IMR-90 (cell line): Measurements from ENCODE around the gene SRRD. TPM values are rescaled to one million over a fixed set of nuclear protein-coding genes. Genes with fewer than 3 reads are reported as not detected.

Experiments
- ATAC-seq: fragments of 200-7000 bp; cut with Tn5 transposase; 2 replicates; pipeline ENCODE4 v1.9.1; 2020; ENCODE audit warnings: low read depth, mild to moderate bottlenecking, moderate library complexity
- BruUV-seq: library from RNA; stranded (reverse); fragments of 400-500 nt; replicated peaks from 2 replicates; lab custom pipeline; 2021; lab: Mats Ljungman, UMichigan
- CTCF ChIA-PET: fragments of 300-600 bp; formaldehyde crosslinking; extraction: SDS; loops from one replicate; lab custom pipeline; 2021; ENCODE audit warnings: antibody characterized with exemption; lab: Yijun Ruan, JAX
- POLR2A ChIA-PET: fragments of 300-600 bp; sonication (Branson Sonifier 250); formaldehyde crosslinking; loops from one replicate; lab custom pipeline; 2022; ENCODE audit warnings: antibody characterized with exemption; ENCODE audit not compliant: unreplicated experiment; lab: Charles Lee
- DNase-seq: peaks from one replicate; pipeline ENCODE4 v3.0.0; 2013
- H2AFZ ChIP-seq: replicated peaks from 2 replicates; pipeline ENCODE3; 2013; ENCODE audit warnings: low read length, mild to moderate bottlenecking; ENCODE audit not compliant: poor library complexity
- H2AK5ac ChIP-seq: 2 replicates; pipeline ENCODE4 v1.6.1; 2013; ENCODE audit warnings: low read depth, low read length, inconsistent platforms
- H2AK9ac ChIP-seq: replicated peaks from 2 replicates; pipeline ENCODE3; 2013; ENCODE audit warnings: mild to moderate bottlenecking, low read depth, low read length, moderate library complexity; ENCODE audit not compliant: poor library complexity
- H2BK120ac ChIP-seq: 2 replicates; pipeline ENCODE4 v1.6.1; 2013; ENCODE audit warnings: low read depth, low read length, inconsistent platforms
- H2BK15ac ChIP-seq: 3 replicates; pipeline ENCODE4 v1.6.1; 2013; ENCODE audit warnings: low read depth, low read length, inconsistent platforms
- H2BK20ac ChIP-seq: 2 replicates; pipeline ENCODE4 v1.6.1; 2013; ENCODE audit warnings: low read depth, mild to moderate bottlenecking, inconsistent platforms, low read length, moderate library complexity
- H2BK5ac ChIP-seq: 2 replicates; pipeline ENCODE4 v1.6.1; 2013; ENCODE audit warnings: mild to moderate bottlenecking, low read depth, low read length, inconsistent platforms; ENCODE audit not compliant: poor library complexity, severe bottlenecking
- H3K14ac ChIP-seq: replicated peaks from 2 replicates; pipeline ENCODE4 v1.6.1; 2013; ENCODE audit warnings: low read depth, low read length, inconsistent platforms
- H3K18ac ChIP-seq: 2 replicates; pipeline ENCODE4 v1.6.1; 2013; ENCODE audit warnings: low read depth, low read length, control low read depth
- H3K23ac ChIP-seq: 2 replicates; pipeline ENCODE4 v1.6.1; 2013; ENCODE audit warnings: low read depth, low read length, inconsistent platforms
- H3K27ac ChIP-seq: 2 replicates; pipeline ENCODE4 v1.5.1; 2013; ENCODE audit warnings: mild to moderate bottlenecking, control low read depth, low read length; ENCODE audit not compliant: insufficient read depth
- H3K27me3 ChIP-seq: 2 replicates; pipeline ENCODE4 v1.6.1; 2013; ENCODE audit warnings: low read length; ENCODE audit not compliant: control insufficient read depth, insufficient read depth
- H3K36me3 ChIP-seq: 2 replicates; pipeline ENCODE4 v1.6.1; 2013; ENCODE audit warnings: low read length, mixed read lengths; ENCODE audit not compliant: control insufficient read depth, insufficient read depth
- H3K4ac ChIP-seq: 2 replicates; pipeline ENCODE4 v1.6.1; 2013; ENCODE audit warnings: low read depth, low read length, inconsistent platforms
- H3K4me1 ChIP-seq: 2 replicates; pipeline ENCODE4 v1.6.1; 2013; ENCODE audit warnings: low read length, mixed read lengths; ENCODE audit not compliant: control insufficient read depth, insufficient read depth
- H3K4me2 ChIP-seq: 2 replicates; pipeline ENCODE4 v1.6.1; 2013; ENCODE audit warnings: low read depth, mild to moderate bottlenecking, control low read depth, low read length, moderate library complexity
- H3K4me3 ChIP-seq: 2 replicates; pipeline ENCODE4 v1.5.1; 2013; ENCODE audit warnings: low read depth, mild to moderate bottlenecking, control low read depth, low read length, moderate library complexity; ENCODE audit not compliant: insufficient read depth
- H3K56ac ChIP-seq: 2 replicates; pipeline ENCODE4 v1.6.1; 2013; ENCODE audit warnings: low read length, inconsistent platforms; ENCODE audit not compliant: insufficient read depth; ENCODE audit errors: extremely low read depth
- H3K79me1 ChIP-seq, 2 experiments: 2 replicates each; pipeline ENCODE4 v1.6.1; 2013; ENCODE audit warnings: low read length in 2 of 2, inconsistent platforms in 1 of 2, low read depth in 1 of 2
- H3K9ac ChIP-seq: 2 replicates; pipeline ENCODE4 v1.6.1; 2013; ENCODE audit warnings: low read depth, low read length, control low read depth
- H3K9me1 ChIP-seq: 2 replicates; pipeline ENCODE4 v1.6.1; 2013; ENCODE audit warnings: low read length, inconsistent platforms; ENCODE audit not compliant: insufficient read depth
- H3K9me3 ChIP-seq: 2 replicates; pipeline ENCODE4 v1.6.1; 2013; ENCODE audit warnings: low read length; ENCODE audit not compliant: control insufficient read depth, insufficient read depth
- H4K20me1 ChIP-seq: 2 replicates; pipeline ENCODE4 v1.6.1; 2013; ENCODE audit warnings: low read length, inconsistent platforms; ENCODE audit not compliant: insufficient read depth
- H4K5ac ChIP-seq: 2 replicates; pipeline ENCODE4 v1.6.1; 2013; ENCODE audit warnings: mild to moderate bottlenecking, low read depth, low read length, control low read depth
- H4K8ac ChIP-seq, 2 experiments: 2 replicates each; pipeline ENCODE4 v1.6.1; 2013; ENCODE audit warnings: low read depth in 2 of 2, low read length in 2 of 2, control low read depth in 1 of 2, inconsistent platforms in 1 of 2
- H4K91ac ChIP-seq: 2 replicates; pipeline ENCODE4 v1.6.1; 2013; ENCODE audit warnings: low read depth, low read length, inconsistent platforms; ENCODE audit not compliant: insufficient read depth
- BHLHE40 ChIP-seq: fragments of 150-350 bp; IDR thresholded peaks from 2 replicates; pipeline ENCODE4 v1.6.1; 2016; ENCODE audit warnings: mild to moderate bottlenecking, low read depth, low read length
- CEBPB ChIP-seq: IDR thresholded peaks from 2 replicates; pipeline ENCODE4 v1.6.1; 2012; ENCODE audit warnings: low read depth, low read length, improper control_type of control experiment
- CHD1 ChIP-seq: IDR thresholded peaks from 2 replicates; pipeline ENCODE4 v1.6.1; 2012; ENCODE audit warnings: low read depth, low read length, improper control_type of control experiment
- FOS ChIP-seq: fragments of 150-350 bp; IDR thresholded peaks from 2 replicates; pipeline ENCODE4 v1.6.1; 2016; ENCODE audit warnings: low read depth, low read length
- MAFK ChIP-seq: IDR thresholded peaks from 2 replicates; pipeline ENCODE4 v1.6.1; 2012; ENCODE audit warnings: low read depth, low read length, improper control_type of control experiment
- MAZ ChIP-seq: IDR thresholded peaks from 2 replicates; pipeline ENCODE4 v1.6.1; 2012; ENCODE audit warnings: low read depth, mild to moderate bottlenecking, low read length, improper control_type of control experiment, moderate library complexity, borderline replicate concordance
- MXI1 ChIP-seq: IDR thresholded peaks from 2 replicates; pipeline ENCODE4 v1.6.1; 2012; ENCODE audit warnings: low read depth, mild to moderate bottlenecking, low read length, moderate library complexity, borderline replicate concordance
- NFE2L2 ChIP-seq: fragments of 150-350 bp; IDR thresholded peaks from 2 replicates; pipeline ENCODE4 v1.6.1; 2016; ENCODE audit warnings: low read depth, mild to moderate bottlenecking, low read length
- POLR2A ChIP-seq: IDR thresholded peaks from 2 replicates; pipeline ENCODE4 v1.6.1; 2012; ENCODE audit warnings: mild to moderate bottlenecking, low read depth, low read length
- RAD21 ChIP-seq: IDR thresholded peaks from 2 replicates; pipeline ENCODE4 v1.6.1; 2012; ENCODE audit warnings: low read length, improper control_type of control experiment
- RCOR1 ChIP-seq: IDR thresholded peaks from 2 replicates; pipeline ENCODE4 v1.6.1; 2012; ENCODE audit warnings: mild to moderate bottlenecking, low read length, improper control_type of control experiment; ENCODE audit not compliant: insufficient replicate concordance
- RFX5 ChIP-seq: IDR thresholded peaks from 2 replicates; pipeline ENCODE4 v1.8.0; 2012; ENCODE audit warnings: low read depth, mild to moderate bottlenecking, low read length, moderate library complexity
- SMC3 ChIP-seq: fragments of 150-350 bp; IDR thresholded peaks from 2 replicates; pipeline ENCODE4 v1.6.1; 2016; ENCODE audit warnings: low read depth, mild to moderate bottlenecking, antibody characterized with exemption, low read length, moderate library complexity
- WGBS, 2 experiments: methylation state at CpG; one replicate each; pipeline versions ENCODE4 v1.1.5 to v1.1.7; 2013; ENCODE audit warnings: missing lambda C conversion rate in 2 of 2; ENCODE audit not compliant: insufficient read length in 1 of 2; ENCODE audit errors: extremely low coverage in 2 of 2; 5-methylcytosine and 5-hydroxymethylcytosine counted together
- dilution Hi-C: fragments of 300-500 bp; cut with HindIII; formaldehyde crosslinking; loops from one replicate; pipeline ENCODE4 v1.14.3; 2018; ENCODE audit warnings: low sequenced_read_pairs; ENCODE audit not compliant: unreplicated experiment
- in situ Hi-C: fragments of 300-500 bp; cut with MboI; formaldehyde crosslinking; loops from 3 replicates; pipeline ENCODE4 v1.14.3; 2019; ENCODE audit warnings: low sequenced_read_pairs, inconsistent platforms, mixed read lengths
- intact Hi-C: fragments of 100-400 bp; cut with micrococcal nuclease; formaldehyde crosslinking; loops from 2 replicates; pipeline ENCODE4 v1.10.0; 2022
- polyA plus RNA-seq, 3 experiments: library from polyadenylated mRNA; depleted of rRNA; stranded (reverse); fragments of >200 nt; gene quantifications; 2 replicates each; pipeline ENCODE4 v1.2.3, GENCODE V29; 2012; ENCODE audit warnings: low replicate concordance in 1 of 3
- total RNA-seq: library from RNA; depleted of rRNA; stranded (reverse); fragments of >200 nt; gene quantifications from 2 replicates; pipeline ENCODE4 v1.2.3, GENCODE V29; 2012
- TF ChIP-seq, protein P1 (sequence below): fragments of 150-350 bp; IDR thresholded peaks from 2 replicates; pipeline ENCODE4 v1.6.1; 2017; ENCODE audit warnings: mild to moderate bottlenecking, antibody characterized with exemption, low read length, low read depth
- TF ChIP-seq, protein P2 (sequence below): fragments of 150-350 bp; IDR thresholded peaks from 2 replicates; pipeline ENCODE4 v1.6.1; 2016; ENCODE audit warnings: low read depth, mild to moderate bottlenecking, low read length, moderate library complexity, borderline replicate concordance
- TF ChIP-seq, protein P3 (sequence below): conservative IDR thresholded peaks from 2 replicates; pipeline ENCODE4 v1.5.1; 2012; ENCODE audit warnings: mild to moderate bottlenecking, low read depth, low read length, improper control_type of control experiment

Gene SRRD
- total and polyA plus RNA-seq, 2 of the 4 experiments (the other 2 are of a cell fraction) = 18.3 to 24.0 TPM

GRCh38 chr22:26462641-26463040 is 21.0 kb upstream of the SRRD start:
- Histone ChIP-seq H3K4me2 (no peak overlapping the region), H2BK5ac (no peak overlapping the region), H2AK5ac (no peak overlapping the region), H2AFZ (no peak overlapping the region), H3K27ac (no peak overlapping the region), H3K4ac (no peak overlapping the region), H2BK120ac (no peak overlapping the region), H4K8ac (no peak overlapping the region), H3K27me3 (no peaks in the 10 kb centered on the region), H3K18ac (no peak overlapping the region), H4K5ac (no peak overlapping the region), H4K20me1 (0 out of 2 replicates have a peak, but pooled peaks cover 6% of the 10 kb centered on the region), H3K56ac (no peak overlapping the region), H3K9me1 (no peaks in the 10 kb centered on the region; the same call in 1 of the 2 replicates), H2BK15ac (no peak overlapping the region), H3K23ac (no peak overlapping the region), H4K91ac (no peak overlapping the region), H3K79me1 (peaks cover 3 to 11% of the 10 kb centered on the region in 2 experiments; a peak in 3 of 4 replicates), H3K14ac (no peak overlapping the region), H3K4me1 (no peaks in the 10 kb centered on the region), H3K36me3 (peaks cover 52% of the 10 kb centered on the region), H3K4me3 (no peak overlapping the region), H2AK9ac (no peak overlapping the region), H2BK20ac (no peak overlapping the region), H3K9me3 (no peaks in the 10 kb centered on the region), H3K9ac (no peak overlapping the region)
- intact Hi-C loops = no loop called here
- CTCF ChIA-PET = interaction anchor here (1.1 to 1.2 kb wide), 2 partner anchors 11 to 95 kb away, joined by 3 to 4 read pairs; no protein-coding TSS in a partner anchor
- POLR2A ChIA-PET = no interaction called here
- ATAC-seq (no peak), DNase-seq (no peak)
- in situ Hi-C loops = loop anchor here (5.0 kb wide), 1 partner anchor 60 kb away; no protein-coding TSS in a partner anchor
- no TSS peak for BruUV-seq
- 67% methylated on average over 1 of the region's 3 CpGs; no CpG with 5 or more reads in 1 of the 2 experiments for WGBS, 2 experiments
- TF ChIP-seq MAFK (no peak), MAZ (no peak), RFX5 (no peak), FOS (no peak), CEBPB (no peak), RAD21 (no peak), CHD1 (no peak), NFE2L2 (no peak), POLR2A (no peak), BHLHE40 (no peak), SMC3 (no peak), MXI1 (no peak), RCOR1 (no peak)
- TF ChIP-seq, protein P1, sequence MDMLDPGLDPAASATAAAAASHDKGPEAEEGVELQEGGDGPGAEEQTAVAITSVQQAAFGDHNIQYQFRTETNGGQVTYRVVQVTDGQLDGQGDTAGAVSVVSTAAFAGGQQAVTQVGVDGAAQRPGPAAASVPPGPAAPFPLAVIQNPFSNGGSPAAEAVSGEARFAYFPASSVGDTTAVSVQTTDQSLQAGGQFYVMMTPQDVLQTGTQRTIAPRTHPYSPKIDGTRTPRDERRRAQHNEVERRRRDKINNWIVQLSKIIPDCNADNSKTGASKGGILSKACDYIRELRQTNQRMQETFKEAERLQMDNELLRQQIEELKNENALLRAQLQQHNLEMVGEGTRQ = no peak
- TF ChIP-seq, protein P2, sequence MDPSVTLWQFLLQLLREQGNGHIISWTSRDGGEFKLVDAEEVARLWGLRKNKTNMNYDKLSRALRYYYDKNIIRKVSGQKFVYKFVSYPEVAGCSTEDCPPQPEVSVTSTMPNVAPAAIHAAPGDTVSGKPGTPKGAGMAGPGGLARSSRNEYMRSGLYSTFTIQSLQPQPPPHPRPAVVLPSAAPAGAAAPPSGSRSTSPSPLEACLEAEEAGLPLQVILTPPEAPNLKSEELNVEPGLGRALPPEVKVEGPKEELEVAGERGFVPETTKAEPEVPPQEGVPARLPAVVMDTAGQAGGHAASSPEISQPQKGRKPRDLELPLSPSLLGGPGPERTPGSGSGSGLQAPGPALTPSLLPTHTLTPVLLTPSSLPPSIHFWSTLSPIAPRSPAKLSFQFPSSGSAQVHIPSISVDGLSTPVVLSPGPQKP = no peak
- TF ChIP-seq, protein P3, sequence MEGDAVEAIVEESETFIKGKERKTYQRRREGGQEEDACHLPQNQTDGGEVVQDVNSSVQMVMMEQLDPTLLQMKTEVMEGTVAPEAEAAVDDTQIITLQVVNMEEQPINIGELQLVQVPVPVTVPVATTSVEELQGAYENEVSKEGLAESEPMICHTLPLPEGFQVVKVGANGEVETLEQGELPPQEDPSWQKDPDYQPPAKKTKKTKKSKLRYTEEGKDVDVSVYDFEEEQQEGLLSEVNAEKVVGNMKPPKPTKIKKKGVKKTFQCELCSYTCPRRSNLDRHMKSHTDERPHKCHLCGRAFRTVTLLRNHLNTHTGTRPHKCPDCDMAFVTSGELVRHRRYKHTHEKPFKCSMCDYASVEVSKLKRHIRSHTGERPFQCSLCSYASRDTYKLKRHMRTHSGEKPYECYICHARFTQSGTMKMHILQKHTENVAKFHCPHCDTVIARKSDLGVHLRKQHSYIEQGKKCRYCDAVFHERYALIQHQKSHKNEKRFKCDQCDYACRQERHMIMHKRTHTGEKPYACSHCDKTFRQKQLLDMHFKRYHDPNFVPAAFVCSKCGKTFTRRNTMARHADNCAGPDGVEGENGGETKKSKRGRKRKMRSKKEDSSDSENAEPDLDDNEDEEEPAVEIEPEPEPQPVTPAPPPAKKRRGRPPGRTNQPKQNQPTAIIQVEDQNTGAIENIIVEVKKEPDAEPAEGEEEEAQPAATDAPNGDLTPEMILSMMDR = no peak
- dilution Hi-C loops = no loop called here
